ENCODE measurements around the gene LRRC70.
"Not testable (repeated sequence)": the region's sequence is repeated elsewhere in the genome, so short reads cannot be mapped to it uniquely, and the experiment has no call there.

Gene LRRC70, protein sequence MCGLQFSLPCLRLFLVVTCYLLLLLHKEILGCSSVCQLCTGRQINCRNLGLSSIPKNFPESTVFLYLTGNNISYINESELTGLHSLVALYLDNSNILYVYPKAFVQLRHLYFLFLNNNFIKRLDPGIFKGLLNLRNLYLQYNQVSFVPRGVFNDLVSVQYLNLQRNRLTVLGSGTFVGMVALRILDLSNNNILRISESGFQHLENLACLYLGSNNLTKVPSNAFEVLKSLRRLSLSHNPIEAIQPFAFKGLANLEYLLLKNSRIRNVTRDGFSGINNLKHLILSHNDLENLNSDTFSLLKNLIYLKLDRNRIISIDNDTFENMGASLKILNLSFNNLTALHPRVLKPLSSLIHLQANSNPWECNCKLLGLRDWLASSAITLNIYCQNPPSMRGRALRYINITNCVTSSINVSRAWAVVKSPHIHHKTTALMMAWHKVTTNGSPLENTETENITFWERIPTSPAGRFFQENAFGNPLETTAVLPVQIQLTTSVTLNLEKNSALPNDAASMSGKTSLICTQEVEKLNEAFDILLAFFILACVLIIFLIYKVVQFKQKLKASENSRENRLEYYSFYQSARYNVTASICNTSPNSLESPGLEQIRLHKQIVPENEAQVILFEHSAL

DNA sequence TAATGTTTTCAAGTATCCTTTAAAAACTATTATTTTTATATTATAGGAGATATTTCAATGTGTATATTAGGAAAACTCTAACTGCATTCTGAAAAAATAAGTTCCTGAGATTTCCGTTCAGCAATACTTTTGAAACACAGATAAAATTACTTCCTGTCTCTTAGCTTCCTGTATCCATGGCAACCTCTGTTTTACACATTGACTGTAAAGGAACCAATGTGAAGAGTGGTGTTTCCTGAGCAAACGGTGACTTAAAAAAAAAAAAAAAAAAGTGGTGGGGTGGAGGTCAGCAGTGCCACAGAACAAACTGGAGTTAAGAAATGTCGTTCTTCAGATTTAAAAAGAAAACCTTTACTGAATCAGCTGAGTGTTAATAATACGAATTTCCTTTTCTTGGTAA lies at the start of gene LRRC70:
Gene LRRC70, plus strand, starts transcription at position 280 of the 400 bp plus-strand sequence. CDS start 620 bp downstream, outside the sequence.
- DNase-seq: peak; percentile 40

DNA sequence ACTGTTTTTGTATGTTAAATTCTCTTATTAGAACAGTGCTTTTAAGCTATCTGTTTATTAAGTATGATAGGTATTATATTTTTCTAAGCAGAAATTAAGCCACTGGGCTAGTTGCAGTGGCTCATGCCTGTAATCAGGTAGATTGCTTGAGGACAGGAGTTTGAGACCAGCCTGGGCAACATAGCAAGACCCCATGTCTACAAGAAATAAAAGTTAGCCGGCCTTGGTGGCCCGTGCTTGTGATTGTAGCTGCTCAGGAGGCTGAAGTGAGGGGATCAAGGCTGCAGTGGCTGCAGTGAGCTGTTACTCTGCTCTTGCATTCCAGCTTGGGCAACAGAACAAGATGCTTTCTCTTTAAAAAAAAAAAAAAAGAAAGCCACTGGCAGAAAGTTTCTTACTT lies 45.0 kb upstream of the LRRC70 start:
- no peak for DNase-seq

DNA sequence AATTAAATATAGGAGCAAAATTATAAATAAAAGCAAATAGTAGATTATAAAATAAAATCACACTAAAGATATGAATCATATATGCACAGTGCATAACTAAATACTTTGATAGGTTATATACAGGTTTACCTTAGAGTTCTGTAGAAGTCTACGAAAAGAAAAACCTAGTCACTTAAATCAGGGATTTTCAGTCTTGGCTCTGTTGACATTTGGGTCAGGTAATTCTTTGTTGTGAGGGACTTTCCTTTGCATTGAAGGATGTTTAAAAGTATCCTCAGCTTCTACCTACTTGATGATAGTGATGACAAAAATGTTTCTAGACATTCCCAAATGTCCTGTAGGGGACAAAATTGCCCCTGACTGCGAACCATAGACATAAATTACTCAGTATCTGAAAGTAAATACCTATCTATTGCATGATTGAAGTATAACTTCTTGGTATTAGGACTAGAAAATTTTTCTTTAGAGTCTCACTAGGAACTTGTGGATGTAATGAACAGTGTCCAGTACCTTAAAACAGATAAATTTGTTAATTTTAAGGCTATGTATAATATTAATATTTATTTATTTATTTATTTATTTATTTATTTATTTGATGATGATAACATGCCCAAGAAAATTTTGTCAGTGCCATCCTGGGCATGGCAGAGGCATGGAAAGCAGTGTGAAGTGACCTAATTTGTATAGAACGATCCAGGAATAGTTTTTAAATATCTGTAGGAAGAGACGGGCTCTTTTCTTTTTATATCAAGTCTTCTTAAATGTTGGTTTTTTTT lies 44.0 kb upstream of the LRRC70 start:
- DNase-seq: no peak

DNA sequence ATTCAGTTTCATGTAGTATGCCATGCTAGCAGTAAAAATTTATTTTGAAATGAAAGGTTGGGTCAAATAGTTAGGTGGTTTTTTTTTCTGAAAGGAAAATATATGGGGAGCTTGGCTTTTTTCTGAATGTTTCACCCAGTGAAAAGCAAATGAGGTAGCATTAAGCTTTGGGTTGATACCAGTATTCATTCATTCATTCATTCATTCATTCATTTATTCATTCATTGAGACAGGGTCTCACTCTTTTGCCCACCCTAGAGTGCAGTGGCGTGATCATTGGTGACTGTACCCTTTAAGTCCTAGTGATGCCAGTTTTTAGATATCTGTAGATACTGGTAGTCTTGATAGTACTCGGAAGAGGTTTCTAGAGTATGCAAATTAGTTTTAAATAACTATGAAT lies 42.4 kb upstream of the LRRC70 start:
- DNase-seq: no peak

DNA sequence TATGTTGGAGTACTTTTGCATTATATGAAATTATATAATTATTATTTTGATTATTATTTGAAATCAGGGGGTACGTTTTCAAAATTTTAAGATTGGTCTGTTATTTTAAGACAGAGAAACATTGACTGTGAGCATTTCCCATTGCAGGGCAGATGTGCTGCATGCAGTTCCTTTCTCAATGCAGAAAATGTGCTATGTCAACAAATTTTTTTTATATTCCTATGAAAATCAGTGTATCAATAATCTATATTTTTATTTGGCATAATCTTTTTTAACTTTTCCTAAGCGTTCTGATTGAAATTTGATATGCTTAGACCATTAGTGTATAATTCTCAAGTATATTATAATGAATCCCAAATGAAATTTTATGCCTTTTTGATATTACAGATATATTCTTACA lies 41.8 kb upstream of the LRRC70 start:
- DNase-seq: no peak

DNA sequence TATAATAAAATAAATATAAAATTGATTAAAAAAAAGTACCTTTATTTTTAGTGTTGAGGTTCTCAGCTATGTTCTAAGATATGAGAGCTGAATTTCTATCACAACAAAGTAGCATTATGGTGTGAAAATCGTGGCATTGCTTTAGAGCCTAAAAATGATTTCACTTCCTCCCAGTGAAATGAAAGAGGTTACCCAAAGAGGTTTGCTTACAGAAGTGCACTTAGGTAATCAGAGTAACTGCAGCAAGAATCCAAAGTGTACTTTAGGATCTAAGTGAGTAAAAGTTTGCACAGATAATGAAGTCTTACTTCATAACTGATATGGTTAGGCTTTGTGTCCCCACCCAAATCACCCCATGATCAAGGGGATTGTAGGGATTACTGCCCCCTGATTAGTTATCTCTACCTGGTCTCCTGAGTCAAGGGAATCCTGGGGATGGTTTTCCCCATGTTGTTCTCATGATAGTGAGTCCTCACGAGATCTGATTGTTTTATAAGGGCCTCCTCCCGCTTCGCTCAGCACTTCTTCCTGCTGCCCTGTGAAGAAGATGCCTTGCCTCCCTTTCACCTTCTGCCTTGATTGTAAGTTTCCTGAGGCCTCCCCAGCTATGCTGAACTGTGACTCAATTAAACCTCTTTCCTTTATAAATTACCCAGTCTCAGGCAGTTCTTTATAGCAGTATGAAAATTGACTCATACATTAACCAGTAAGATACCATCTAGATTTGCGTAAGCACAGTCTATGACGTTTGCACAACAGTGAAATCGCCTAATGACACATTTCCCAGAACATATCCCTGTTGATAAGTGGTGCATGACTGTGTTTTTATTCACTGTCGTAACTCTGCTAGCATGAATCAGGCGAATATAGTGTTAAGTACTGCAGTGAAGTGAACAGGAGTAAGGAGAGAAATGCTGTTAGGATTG lies 40.3 kb upstream of the LRRC70 start:
- peak; percentile 86 for DNase-seq

DNA sequence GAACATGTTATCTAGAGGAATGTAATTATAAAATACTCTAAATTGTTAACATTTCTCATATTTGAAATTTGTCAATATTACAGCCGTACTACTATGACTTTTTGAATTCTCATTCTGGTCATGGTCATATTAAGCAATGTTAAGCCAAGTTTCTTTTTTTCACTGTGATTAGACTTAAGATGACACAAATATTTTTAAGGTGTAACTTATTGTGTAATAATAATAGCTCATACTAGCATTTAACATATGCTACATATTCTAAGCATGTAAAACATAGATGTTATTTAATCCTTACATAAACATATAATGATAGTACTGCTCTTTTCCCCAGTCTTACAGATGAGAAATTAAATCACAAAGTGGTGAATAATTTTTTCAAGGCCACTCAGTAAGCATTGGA lies 35.9 kb upstream of the LRRC70 start:
- DNase-seq: no peak

DNA sequence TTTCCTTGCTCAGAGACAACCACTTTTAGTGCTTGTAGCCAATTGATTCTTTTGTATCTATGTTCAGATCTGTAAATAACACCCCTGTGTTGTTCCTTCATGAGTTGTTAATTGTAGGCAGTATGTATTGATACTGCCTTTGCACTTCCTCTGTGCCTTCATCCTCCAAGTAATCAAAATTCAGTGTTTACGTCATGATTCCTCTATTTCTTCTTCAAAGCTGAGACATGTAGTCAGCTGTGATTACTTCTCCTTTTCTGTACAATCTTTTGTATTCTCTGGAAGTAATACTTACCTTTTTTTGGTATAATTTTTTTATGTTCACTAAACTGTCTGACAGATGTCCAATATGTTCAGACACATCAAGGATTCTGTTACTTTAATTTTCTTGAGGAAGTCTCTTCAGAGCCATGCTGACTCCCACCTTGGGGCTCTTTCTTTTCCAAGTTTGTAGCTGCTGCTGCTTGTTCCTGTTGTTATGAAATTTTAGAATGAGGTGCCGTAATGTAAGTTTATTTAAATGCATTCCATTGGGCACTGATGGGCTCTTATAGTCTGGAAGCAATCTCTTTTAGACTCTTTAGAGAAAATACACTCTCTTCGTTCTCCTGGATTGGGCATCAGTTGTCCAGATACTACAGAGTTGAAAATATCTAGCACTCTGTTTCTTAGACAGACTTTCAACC lies 30.5 kb upstream of the LRRC70 start:
- DNase-seq: peak; percentile 24

DNA sequence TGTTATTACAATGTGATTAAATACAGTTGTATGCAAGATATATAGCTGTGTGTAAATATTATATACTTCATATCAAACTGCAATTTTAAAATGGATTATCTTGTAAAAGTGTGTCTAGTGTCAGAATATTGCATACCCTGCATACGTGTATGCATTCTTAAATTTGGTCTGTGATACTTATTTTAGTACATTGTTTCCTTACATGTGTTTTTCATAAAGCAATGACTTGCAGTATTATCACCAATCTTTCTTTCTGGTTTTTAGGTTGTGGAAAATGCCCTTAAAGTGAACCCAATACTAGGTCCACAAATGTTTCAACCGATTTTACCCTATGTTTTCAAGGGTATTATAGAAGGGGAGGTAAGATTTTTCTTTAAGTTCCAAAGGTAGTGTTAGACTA lies 28.5 kb upstream of the LRRC70 start:
- no peak for DNase-seq

DNA sequence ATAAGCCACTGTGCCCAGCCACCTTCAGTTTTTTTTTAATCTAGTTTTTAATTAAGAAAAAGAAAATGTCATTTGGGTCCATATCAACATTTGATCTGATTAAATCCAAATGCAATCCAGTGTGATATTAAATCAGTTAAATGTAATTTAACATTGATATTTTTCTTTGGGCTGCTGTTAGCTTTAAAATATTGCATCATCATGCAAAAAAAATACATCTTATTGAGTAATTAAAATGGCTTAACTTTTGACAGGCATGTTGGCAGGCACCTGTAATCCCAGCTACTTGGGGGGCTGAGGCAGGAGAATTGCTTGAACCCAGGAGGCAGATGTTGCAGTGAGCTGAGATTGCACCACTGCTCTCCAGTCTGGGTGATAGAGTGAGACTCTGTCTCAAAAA lies 22.7 kb upstream of the LRRC70 start:
- no peak for DNase-seq

DNA sequence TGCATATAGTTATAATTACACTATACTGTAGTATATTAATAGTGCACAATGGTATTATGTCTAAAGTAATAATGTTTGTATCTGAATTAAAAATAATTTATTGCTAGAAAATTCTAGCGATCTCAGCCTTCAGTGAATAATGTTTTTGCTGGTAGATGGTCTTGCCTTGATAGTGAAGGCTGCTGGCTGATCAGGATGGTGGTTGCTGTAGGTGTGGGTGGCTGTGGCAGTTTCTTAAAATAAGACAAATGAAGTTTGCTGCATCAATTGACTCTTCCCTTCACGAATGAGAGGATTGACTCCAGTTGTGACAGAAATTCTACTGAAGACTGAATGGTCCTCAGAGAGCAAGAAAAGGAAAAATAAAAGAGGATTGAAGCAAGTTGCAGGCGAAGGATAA lies 19.7 kb upstream of the LRRC70 start:
- DNase-seq: no peak

DNA sequence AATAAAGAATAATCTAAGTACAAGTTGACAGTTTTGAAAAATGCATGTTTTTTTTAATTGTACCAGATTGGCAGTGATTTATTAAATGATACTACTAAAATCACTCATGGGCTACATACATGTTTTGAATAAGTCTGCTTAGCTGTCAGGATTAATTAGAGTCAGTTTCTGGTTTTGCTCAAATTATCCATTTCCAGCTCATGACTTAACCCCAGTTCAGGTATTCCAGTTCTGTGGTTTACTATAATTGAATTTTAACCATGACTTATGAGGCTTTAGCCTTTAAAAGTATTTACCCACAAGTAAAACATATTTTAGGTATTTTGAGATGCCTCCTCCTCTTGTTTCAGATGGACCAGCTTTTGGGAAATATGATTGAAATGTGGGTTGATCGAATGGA lies 17.8 kb upstream of the LRRC70 start:
- DNase-seq: no peak

DNA sequence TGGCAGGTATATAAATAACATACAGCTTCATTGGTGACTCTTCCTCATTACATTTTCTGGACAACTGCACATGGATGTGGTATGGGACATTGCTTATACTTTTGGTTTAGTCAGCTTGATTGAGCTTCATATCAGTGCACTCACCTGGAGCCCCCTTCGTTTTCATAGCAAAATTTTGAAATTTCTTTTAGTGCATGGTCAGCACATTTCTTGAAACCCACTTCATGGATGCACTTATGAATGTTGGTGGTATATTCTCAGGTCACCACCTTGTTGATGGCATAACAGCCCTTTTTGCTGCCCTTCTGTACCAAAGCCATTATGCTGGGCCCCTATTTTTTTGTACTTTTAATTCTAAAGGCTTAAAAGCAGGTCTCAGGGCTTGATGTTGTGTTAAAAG lies 16.7 kb upstream of the LRRC70 start:
- no peak for DNase-seq

DNA sequence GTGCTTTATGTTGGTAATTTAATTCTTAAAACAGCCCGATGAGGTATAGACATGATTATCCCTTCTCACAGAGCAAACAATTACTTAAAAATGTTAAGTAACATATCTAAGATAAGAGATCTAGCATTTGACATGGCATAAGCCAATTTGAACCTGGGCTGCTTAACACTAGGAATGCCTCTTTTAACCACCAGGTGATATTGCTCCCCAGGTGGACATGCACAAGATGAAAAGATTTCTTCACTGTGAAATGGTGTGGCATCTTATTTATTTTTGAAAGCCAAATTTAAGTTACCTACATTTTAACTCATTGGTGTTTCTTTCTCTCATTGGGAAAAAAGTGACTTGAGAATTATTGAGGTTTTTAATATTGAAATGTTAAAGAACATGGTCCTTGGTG lies 15.8 kb upstream of the LRRC70 start:
- no peak for DNase-seq

DNA sequence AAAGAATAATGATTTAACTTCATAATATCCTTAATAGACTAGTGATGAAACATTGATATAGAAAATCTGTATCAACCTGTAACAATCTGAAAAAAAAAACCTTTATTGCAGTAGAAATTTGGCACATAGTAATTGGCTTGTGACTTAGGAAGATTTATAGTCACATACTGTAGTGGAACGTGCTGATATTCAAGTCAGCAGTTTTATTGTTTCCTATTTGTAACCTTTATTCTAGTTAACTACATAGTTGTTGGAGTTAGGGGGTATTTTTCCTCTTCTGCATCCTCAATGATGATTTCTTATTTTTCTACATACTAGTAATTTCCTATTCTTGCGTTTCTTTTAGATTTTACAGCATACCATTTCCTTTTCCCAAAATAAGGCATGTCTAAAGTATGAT lies 14.5 kb upstream of the LRRC70 start:
- no peak for DNase-seq

DNA sequence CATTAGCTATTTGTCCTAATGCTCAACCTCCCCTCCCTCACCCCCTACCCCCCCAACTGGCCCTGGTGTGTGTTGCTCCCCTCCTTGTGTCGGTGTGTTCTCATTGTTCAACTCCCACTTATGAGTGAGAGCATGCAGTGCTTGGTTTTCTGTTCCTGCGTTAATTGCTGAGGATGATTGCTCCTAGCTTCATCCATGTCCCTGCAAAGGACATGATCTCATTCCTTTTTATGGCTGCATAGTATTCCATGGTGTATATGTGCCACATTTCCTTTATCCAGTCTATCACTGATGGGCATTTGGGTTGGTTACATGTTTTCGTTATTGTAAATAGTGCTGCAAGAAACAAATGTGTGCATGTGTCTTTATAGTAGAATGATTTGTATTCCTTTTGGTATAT lies 12.9 kb upstream of the LRRC70 start:
- not testable (repeated sequence) for DNase-seq

DNA sequence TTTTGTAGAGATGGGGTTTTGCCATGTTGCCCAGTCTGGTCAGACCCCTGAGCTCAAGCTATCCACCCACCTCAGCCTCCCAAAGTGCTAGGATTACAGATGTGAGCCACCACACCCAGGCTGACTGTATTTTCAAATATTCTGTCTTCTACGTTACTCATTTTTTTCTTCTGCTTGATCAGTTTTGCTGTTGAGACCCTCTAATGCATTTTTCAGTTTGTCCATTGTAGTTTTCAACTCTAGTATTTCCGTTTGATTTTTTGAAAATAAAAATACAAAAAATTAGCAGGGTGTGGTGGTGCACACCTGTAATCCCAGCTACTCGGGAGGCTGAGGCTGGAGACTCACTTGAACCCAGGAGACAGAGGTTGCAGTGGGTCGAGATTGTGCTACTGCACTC lies 10.5 kb upstream of the LRRC70 start:
- DNase-seq: no peak

DNA sequence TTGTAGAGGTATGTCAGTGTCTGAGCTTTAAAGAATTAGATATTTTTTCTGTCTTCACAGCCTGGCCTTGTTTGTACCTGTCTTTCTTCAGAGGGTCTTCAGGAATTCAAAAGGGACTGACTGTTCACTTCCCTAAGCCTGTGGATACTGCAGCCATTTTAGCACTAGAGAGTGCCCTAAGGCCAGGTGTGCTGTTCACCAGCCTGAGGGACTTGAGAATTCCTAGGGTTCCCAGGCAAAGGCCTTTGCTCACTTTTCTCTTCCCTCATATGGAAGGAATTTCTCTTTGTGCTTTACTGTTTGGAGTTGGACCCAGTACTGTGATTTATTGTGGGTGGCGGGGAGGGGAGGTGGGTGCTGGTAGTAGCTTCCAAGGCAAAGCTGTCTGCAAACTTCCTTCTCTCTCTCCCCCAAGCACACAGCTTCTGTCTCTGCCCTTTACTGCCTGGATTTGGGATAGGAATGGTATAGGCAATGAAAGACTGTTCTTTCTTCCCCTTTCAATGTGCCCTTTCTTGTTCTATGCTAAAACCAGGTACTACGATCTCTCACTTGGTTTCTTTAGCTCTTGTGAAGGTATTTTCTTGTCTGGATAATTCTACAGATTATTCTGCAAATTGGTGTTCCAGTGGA lies 9.7 kb upstream of the LRRC70 start:
- DNase-seq: no peak

DNA sequence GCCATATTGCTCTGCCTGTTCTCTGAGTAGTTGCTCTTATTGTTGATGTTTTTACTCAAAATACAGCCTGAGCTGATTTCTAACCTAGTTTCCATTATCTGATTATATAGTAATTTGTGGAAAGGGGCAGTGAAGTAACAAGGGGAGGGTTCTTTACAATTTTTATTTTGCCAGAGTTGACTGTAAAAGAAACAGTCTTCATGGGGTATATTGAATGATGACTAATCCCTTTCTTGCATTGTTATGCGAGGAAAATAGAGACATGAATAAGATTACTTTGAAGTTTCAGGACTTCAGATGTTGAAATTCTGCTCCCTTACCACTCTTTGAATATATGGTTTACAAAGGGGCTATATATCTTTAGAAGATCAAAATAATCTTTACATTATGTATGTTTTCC lies 9.1 kb upstream of the LRRC70 start:
- no peak for DNase-seq

DNA sequence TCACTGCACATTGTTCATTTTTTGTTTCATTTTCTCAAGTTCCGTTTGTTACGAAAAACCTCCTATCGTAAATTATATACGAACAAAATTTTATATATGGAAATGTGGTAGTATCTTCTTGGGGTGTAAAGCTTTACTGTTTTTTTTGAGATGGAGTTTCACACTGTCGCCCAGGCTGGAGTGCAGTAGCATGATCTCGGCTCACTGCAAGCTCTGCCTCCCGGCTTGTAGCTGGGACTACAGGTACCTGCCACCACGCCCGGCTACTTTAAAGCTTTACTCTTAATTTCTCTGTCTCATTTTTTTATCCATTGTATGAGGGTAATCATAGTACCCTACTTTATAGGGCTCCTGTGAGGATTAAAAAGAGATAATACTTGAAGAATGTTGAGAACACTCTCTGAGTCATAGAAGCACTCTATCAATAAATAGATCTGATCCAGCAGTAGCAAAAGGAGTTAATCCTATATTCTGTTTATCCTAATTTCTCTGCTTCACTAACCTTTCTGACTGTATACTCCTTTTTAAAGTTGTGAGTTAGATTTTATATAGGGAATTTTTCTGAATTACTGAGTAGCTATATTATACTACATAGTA lies 5.6 kb upstream of the LRRC70 start:
- no peak for DNase-seq

DNA sequence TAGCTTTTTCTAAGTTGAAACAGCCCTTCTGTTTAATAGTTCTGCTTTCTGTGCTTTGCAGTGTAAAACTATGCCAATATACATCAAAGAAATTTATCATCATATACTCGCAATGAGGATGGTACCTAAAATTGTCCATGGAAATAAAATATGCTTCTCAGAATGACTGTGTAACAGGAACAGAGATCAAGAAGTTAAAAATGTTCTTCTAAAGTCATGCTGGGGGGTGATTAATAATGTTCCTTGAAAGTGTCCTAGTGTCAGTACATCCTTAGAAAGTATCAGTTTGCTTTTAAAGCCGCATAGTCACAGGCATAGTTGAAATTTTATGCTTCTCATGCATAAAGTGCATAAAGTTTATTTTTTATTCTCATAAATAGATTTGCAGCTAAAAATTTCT lies 4.0 kb upstream of the LRRC70 start:
- no peak for DNase-seq
